GM12878 (cell line): ENCODE data around the gene NIP7. TPM values are rescaled to one million over a fixed set of nuclear protein-coding genes. Genes with fewer than 3 reads are reported as not detected.
A peak's percentile ranks its signal among the peaks of the same experiment; 100 is the strongest.

Source experiments
- ATAC-seq: fragments of 200-7000 bp; cut with Tn5 transposase; 3 replicates; pipeline ENCODE4 v1.9.1; 2020; ENCODE audit warnings: mild to moderate bottlenecking, moderate library complexity
- BruUV-seq: library from RNA; stranded (reverse); fragments of 400-500 nt; replicated peaks from 2 replicates; lab custom pipeline; 2021; lab: Mats Ljungman, UMichigan
- CTCF ChIA-PET: fragments of 300-600 bp; sonication (Branson Sonifier 250); formaldehyde crosslinking; extraction: SDS; loops from one replicate; lab custom pipeline; 2021; ENCODE audit warnings: inconsistent platforms; lab: Yijun Ruan, JAX
- POLR2A ChIA-PET: fragments of 350-600 bp; formaldehyde crosslinking; extraction: SDS; loops from one replicate; lab custom pipeline; 2021; ENCODE audit warnings: inconsistent platforms; lab: Charles Lee
- RAD21 ChIA-PET: fragments of 300-600 bp; sonication (Branson Sonifier 250); formaldehyde crosslinking; loops from one replicate; lab custom pipeline; 2023; ENCODE audit warnings: antibody characterized with exemption; ENCODE audit not compliant: unreplicated experiment; lab: Charles Lee
- SMC1A ChIA-PET: fragments of 300-600 bp; sonication (Branson Sonifier 250); formaldehyde crosslinking; loops from one replicate; lab custom pipeline; 2023; ENCODE audit not compliant: unreplicated experiment, uncharacterized antibody; lab: Charles Lee
- DNase-seq: peaks from one replicate; pipeline ENCODE4 v3.0.0-alpha.2; 2011; ENCODE audit warnings: low read depth, low spot score
- FAIRE-seq: peaks from 3 replicates; lab custom pipeline; 2011; peaks lifted over from hg19 to GRCh38; lab: Jason Lieb, UNC
- H2AFZ ChIP-seq: 2 replicates; pipeline ENCODE4 v1.6.0; 2011; ENCODE audit warnings: low read depth, low read length, control low read depth; ENCODE audit not compliant: control insufficient read depth
- H3K27ac ChIP-seq: 2 replicates; pipeline ENCODE4 v1.5.1; 2011; ENCODE audit warnings: control low read depth; ENCODE audit not compliant: control insufficient read depth, insufficient read depth
- H3K27me3 ChIP-seq, 2 experiments: replicated peaks in 1 of 2; 2 replicates each; pipeline versions ENCODE4 v1.6.0 to v1.6.1; 2011; ENCODE audit warnings: low read length in 1 of 2; ENCODE audit not compliant: control insufficient read depth in 2 of 2, insufficient read depth in 2 of 2
- H3K36me3 ChIP-seq, 2 experiments: 2 replicates each; pipeline ENCODE4 v1.5.1; 2011; ENCODE audit warnings: low read length in 1 of 2; ENCODE audit not compliant: control insufficient read depth in 2 of 2, insufficient read depth in 2 of 2
- H3K4me1 ChIP-seq: 2 replicates; pipeline ENCODE4 v1.6.1; 2011; ENCODE audit warnings: mild to moderate bottlenecking, low read length, moderate library complexity, mixed read lengths; ENCODE audit not compliant: control insufficient read depth, insufficient read depth
- H3K4me2 ChIP-seq: 2 replicates; pipeline ENCODE4 v1.6.0; 2011; ENCODE audit warnings: control low read depth; ENCODE audit not compliant: control insufficient read depth, insufficient read depth
- H3K4me3 ChIP-seq: fragments of 200-600 bp; sonication (generic); 2 replicates; pipeline ENCODE4 v1.5.1; 2016
- H3K79me2 ChIP-seq: 2 replicates; pipeline ENCODE4 v1.6.0; 2011; ENCODE audit warnings: low read length; ENCODE audit not compliant: control insufficient read depth, insufficient read depth
- H3K9ac ChIP-seq: 2 replicates; pipeline ENCODE4 v1.8.0; 2011; ENCODE audit warnings: low read length, control low read depth, mixed read lengths; ENCODE audit not compliant: control insufficient read depth, insufficient read depth
- H3K9me3 ChIP-seq: replicated peaks from 3 replicates; pipeline ENCODE4 v1.5.1; 2011; ENCODE audit warnings: mild to moderate bottlenecking, low read length; ENCODE audit not compliant: control insufficient read depth, insufficient read depth
- H4K20me1 ChIP-seq: 2 replicates; pipeline ENCODE4 v1.6.0; 2011; ENCODE audit not compliant: control insufficient read depth, insufficient read depth
- ATF3 ChIP-seq: IDR thresholded peaks from 2 replicates; pipeline ENCODE4 v1.6.1; 2011; ENCODE audit warnings: low read depth, mild to moderate bottlenecking, low read length, moderate library complexity, borderline replicate concordance; ENCODE audit errors: extremely low read depth
- BCL3 ChIP-seq: IDR thresholded peaks from 2 replicates; pipeline ENCODE4 v1.6.1; 2011; ENCODE audit warnings: borderline replicate concordance, low read depth, mild to moderate bottlenecking, moderate library complexity, low read length; ENCODE audit not compliant: insufficient read depth, poor library complexity, severe bottlenecking
- CBX5 ChIP-seq: sonication (generic); IDR thresholded peaks from 2 replicates; pipeline ENCODE4 v1.6.1; 2016; ENCODE audit warnings: low read depth, moderate library complexity, mild to moderate bottlenecking, inconsistent platforms
- CREB1 ChIP-seq: IDR thresholded peaks from 2 replicates; pipeline ENCODE4 v1.6.1; 2012; ENCODE audit warnings: low read depth, mild to moderate bottlenecking, inconsistent platforms
- E2F4 ChIP-seq: IDR thresholded peaks from 2 replicates; pipeline ENCODE4 v1.6.1; 2012; ENCODE audit warnings: low read depth, low read length, improper control_type of control experiment
- FOS ChIP-seq: IDR thresholded peaks from 3 replicates; pipeline ENCODE4 v1.6.1; 2011; ENCODE audit warnings: borderline replicate concordance; ENCODE audit not compliant: insufficient read length; ENCODE audit errors: extremely low read depth
- MLLT1 ChIP-seq: fragments of 450-650 bp; IDR thresholded peaks from 2 replicates; pipeline ENCODE4 v1.6.1; 2016; ENCODE audit warnings: mild to moderate bottlenecking
- PAX5 ChIP-seq: IDR thresholded peaks from 2 replicates; pipeline ENCODE4 v1.6.1; 2011; ENCODE audit warnings: low read depth, low read length, borderline replicate concordance
- SIN3A ChIP-seq: IDR thresholded peaks from 2 replicates; pipeline ENCODE4 v1.6.1; 2012; ENCODE audit warnings: low read depth, low read length, improper control_type of control experiment
- SMARCA5 ChIP-seq: fragments of 450-650 bp; IDR thresholded peaks from 2 replicates; pipeline ENCODE4 v1.6.1; 2017; ENCODE audit warnings: mild to moderate bottlenecking
- WGBS: methylation state at CpG from one replicate; pipeline ENCODE4 v1.1.6; 2016; ENCODE audit warnings: low lambda C conversion rate; ENCODE audit not compliant: insufficient replicate concordance, insufficient coverage; ENCODE audit errors: missing lambda C conversion rate; 5-methylcytosine and 5-hydroxymethylcytosine counted together
- in situ Hi-C: fragments of 300-500 bp; cut with MboI; formaldehyde crosslinking; loops from 9 replicates; pipeline ENCODE4 v1.14.3; 2018; ENCODE audit warnings: mixed read lengths
- intact Hi-C: fragments of 100-400 bp; cut with micrococcal nuclease; formaldehyde crosslinking; loops from one replicate; pipeline ENCODE4 v1.14.2; 2022; ENCODE audit not compliant: unreplicated experiment
- polyA plus RNA-seq, 11 experiments: library from polyadenylated mRNA; depleted of rRNA in 4 of 11; unstranded in 6 of 11; stranded (reverse) in 5 of 11; fragments of >200 nt; fragmentation: Nextera tagmentation in 4 of 11; fragmentation: Illumina TruSeq in 1 of 11; extraction: Ambion mirVana in 4 of 11; extraction: Trizol in 1 of 11; gene quantifications; 1 replicate in 1 of 11; 2 replicates in 10 of 11; pipeline versions ENCODE4 v1.2.1 to v1.2.3, GENCODE V29; 2011 to 2016; ENCODE audit warnings: inconsistent platforms in 2 of 11, missing spikeins in 2 of 11, low read depth in 1 of 11
- total RNA-seq, 4 experiments: library from RNA; depleted of rRNA in 3 of 4; stranded (reverse); fragments of >200 nt in 3 of 4; fragmentation: Illumina TruSeq in 1 of 4; extraction: Trizol in 1 of 4; gene quantifications; 2 replicates each; pipeline versions ENCODE4 v1.2.1 to v1.2.3, GENCODE V29; 2013 to 2021

Gene NIP7
- total and polyA plus RNA-seq, 10 of the 15 experiments (the other 5 are each of a cell fraction or from before 2014, with no cell fraction given) = 18.8 to 62.9 (median 56.7) TPM

- Histone ChIP-seq H3K27me3 (no peaks in the 10 kb centered on the region), H3K9me3 (no peaks in the 10 kb centered on the region), H3K4me2 (peak overlapping the region; percentile 93), H4K20me1 (peaks cover 4% of the 10 kb centered on the region), H3K9ac (peak overlapping the region; percentile 96), H3K36me3 (peaks cover 9 to 31% of the 10 kb centered on the region in 2 experiments), H3K4me1 (peaks cover 5% of the 10 kb centered on the region), H3K4me3 (peak overlapping the region; percentile 91), H2AFZ (peak overlapping the region; percentile 96), H3K27ac (peak overlapping the region; percentile 85), H3K79me2 (peaks cover 44% of the 10 kb centered on the region)
- no peak for TF ChIP-seq CREB1
- no peak for TF ChIP-seq FOS
- no peak for TF ChIP-seq CBX5
- no peak for TF ChIP-seq SMARCA5
- no peak for TF ChIP-seq BCL3
- no peak for TF ChIP-seq ATF3
- 0 out of 2 replicates have a peak, but pooled peaks have one; percentile 7 for TF ChIP-seq PAX5
- peak; percentile 95 for TF ChIP-seq MLLT1
- TF ChIP-seq SIN3A = no peak
- no peak for TF ChIP-seq E2F4
- ChIA-PET SMC1A (no interaction called here), CTCF (interaction anchor here (0.7 to 2.0 kb wide), 5 partner anchors 9 to 189 kb away, joined by 3 to 8 read pairs (median 4); partner anchors contain the start of gene PDF), POLR2A (interaction anchor here (0.6 to 5.5 kb wide), 3 partner anchors 10 to 207 kb away, joined by 4 to 42 read pairs (median 10); partner anchors contain the start of genes CHTF8, PDF and UTP4), RAD21 (interaction anchor here (0.9 to 1.1 kb wide), 3 partner anchors 45 to 188 kb away, joined by 3 read pairs; no protein-coding TSS in a partner anchor)
- intact Hi-C loops (loop anchor here (1.0 to 10.0 kb wide), 4 partner anchors 8 to 416 kb away; partner anchors contain the start of genes NOB1, PDF and VPS4A), in situ Hi-C loops (no loop called here)
- 26% methylated on average over 46 of the region's 46 CpGs for WGBS
- DNase-seq (no peak), FAIRE-seq (no peak), ATAC-seq (peak; percentile 2; the same call in 2 of the 3 replicates)
- BruUV-seq = TSS peak; percentile 86
Observed at GRCh38 chr16:69338557-69339288, 849 bp upstream of the NIP7 start.
